Upper lobe of right lung (tissue), 1 donor: ENCODE measurements around the gene LPXN. TPM values are rescaled to one million over a fixed set of nuclear protein-coding genes. Genes with fewer than 3 reads are reported as not detected.

ENCODE experiments used
- ATAC-seq: fragments of 200-7000 bp; cut with Tn5 transposase; one replicate; pipeline ENCODE4 v1.9.1; 2020; ENCODE audit warnings: mild to moderate bottlenecking, moderate library complexity
- DNase-seq: peaks from one replicate; pipeline ENCODE4 v3.0.0-alpha.2; 2020
- H3K27ac ChIP-seq: fragments of 200-600 bp; one replicate; pipeline ENCODE4 v1.8.0; 2022
- H3K27me3 ChIP-seq: fragments of 200-600 bp; one replicate; pipeline ENCODE4 v1.8.0; 2022; ENCODE audit warnings: mild to moderate bottlenecking
- H3K36me3 ChIP-seq: fragments of 200-600 bp; one replicate; pipeline ENCODE4 v1.8.0; 2022
- H3K4me1 ChIP-seq: fragments of 200-600 bp; one replicate; pipeline ENCODE4 v1.8.0; 2022
- H3K4me3 ChIP-seq: fragments of 200-600 bp; one replicate; pipeline ENCODE4 v1.8.0; 2022; ENCODE audit warnings: mild to moderate bottlenecking
- H3K9me3 ChIP-seq: fragments of 200-600 bp; one replicate; pipeline ENCODE4 v1.8.0; 2022
- intact Hi-C: fragments of 100-400 bp; cut with DNase I; formaldehyde crosslinking; loops from one replicate; pipeline ENCODE4 v1.11.0; 2022
- total RNA-seq: library from RNA; stranded (reverse); fragmentation: NEBNext Ultra II Directional; extraction: Animal tissue kit (Norgen Biotek cat#: 25700); gene quantifications from one replicate; pipeline ENCODE4 v1.2.1, GENCODE V29; 2021
- TF ChIP-seq, protein P1 (sequence below): fragments of 200-600 bp; IDR thresholded peaks from one replicate; pipeline ENCODE4 v1.8.0; 2022; ENCODE audit warnings: antibody characterized with exemption
- donor health status: DM: no; HTN: yes; CAD: no; lungs with severe emphysema.

The LPXN gene
- total RNA-seq, 1 donor from 2014 or later = 46.5 TPM

DNA sequence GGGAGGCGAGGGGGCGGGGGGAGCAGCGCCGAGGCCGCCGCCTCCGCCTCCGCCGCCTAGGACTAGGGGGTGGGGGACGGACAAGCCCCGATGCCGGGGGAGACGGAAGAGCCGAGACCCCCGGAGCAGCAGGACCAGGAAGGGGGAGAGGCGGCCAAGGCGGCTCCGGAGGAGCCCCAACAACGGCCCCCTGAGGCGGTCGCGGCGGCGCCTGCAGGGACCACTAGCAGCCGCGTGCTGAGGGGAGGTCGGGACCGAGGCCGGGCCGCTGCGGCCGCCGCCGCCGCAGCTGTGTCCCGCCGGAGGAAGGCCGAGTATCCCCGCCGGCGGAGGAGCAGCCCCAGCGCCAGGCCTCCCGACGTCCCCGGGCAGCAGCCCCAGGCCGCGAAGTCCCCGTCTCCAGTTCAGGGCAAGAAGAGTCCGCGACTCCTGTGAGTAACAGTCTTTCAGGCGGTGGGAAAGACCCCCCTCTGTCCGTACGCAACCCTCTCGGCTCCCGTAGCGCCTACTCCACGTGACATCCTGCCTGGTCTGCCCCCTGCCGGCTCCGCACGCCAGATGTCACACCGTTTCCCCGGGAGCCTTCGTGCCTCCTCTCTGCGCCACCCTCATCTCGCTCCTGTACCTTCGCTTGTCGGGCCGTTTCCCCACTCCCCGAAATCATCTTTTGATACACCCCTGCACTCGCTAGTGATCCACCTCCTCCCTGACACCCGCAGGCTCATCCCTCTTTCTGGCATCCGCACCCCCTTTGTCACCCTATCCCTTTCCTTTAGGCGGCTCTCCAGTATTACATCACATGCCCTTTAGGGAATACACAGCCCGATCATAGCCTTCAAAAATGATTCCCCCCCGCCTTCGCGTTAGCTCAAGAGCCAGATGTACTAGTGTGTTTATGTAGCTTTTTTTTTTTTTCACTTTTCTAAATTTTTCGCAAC lies 3.8 kb upstream of the LPXN start:
- ATAC-seq (peak; percentile 82), DNase-seq (peak; percentile 95)
- Histone ChIP-seq H3K36me3 (no peaks in the 10 kb centered on the region), H3K27me3 (no peaks in the 10 kb centered on the region), H3K4me3 (peak overlapping the region; percentile 94), H3K9me3 (no peaks in the 10 kb centered on the region), H3K27ac (peak overlapping the region; percentile 100), H3K4me1 (peaks cover 52% of the 10 kb centered on the region)
- TF ChIP-seq, protein P1, sequence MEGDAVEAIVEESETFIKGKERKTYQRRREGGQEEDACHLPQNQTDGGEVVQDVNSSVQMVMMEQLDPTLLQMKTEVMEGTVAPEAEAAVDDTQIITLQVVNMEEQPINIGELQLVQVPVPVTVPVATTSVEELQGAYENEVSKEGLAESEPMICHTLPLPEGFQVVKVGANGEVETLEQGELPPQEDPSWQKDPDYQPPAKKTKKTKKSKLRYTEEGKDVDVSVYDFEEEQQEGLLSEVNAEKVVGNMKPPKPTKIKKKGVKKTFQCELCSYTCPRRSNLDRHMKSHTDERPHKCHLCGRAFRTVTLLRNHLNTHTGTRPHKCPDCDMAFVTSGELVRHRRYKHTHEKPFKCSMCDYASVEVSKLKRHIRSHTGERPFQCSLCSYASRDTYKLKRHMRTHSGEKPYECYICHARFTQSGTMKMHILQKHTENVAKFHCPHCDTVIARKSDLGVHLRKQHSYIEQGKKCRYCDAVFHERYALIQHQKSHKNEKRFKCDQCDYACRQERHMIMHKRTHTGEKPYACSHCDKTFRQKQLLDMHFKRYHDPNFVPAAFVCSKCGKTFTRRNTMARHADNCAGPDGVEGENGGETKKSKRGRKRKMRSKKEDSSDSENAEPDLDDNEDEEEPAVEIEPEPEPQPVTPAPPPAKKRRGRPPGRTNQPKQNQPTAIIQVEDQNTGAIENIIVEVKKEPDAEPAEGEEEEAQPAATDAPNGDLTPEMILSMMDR = peak; percentile 80
- intact Hi-C loops = no loop called here

DNA sequence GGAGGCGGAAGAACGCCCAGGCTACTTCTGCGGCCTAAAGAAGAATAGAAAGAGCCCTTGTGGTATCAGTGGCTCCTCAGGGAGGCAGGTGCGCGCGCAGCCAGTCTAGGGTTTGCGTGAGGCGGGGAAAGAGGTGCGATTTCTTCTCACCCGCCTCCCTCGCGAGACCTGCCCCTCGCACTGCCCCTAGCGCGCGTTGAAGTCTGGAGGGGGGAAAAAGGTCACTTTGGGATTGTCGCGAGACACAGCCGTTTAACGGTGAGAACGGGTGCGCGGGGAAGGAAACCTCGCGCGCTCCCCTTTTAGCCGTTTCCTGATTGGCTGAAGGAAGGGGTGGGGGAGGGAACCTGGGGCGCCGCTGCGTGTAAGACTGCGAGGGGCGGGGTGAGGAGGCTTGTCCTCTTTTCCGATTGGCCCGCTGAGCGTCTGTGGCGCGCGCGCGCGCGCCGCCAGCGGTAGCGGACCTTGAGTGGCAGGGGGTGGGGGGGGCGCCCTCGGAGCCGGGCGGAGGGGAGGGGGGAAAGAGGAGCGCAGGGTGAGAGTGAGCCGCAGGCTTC lies 3.1 kb upstream of the LPXN start, which contains the start of gene ZFP91:
Gene ZFP91 (plus strand): TSS at position 429 of the 557 bp plus-strand sequence. CDS start 219 bp downstream, outside the sequence.
- TF ChIP-seq, protein P1 = no peak
- peak within 1 kb of the TSS; percentile 100 for H3K27ac ChIP-seq
- intact Hi-C loops = no loop called here
- peak within 1 kb of the TSS; percentile 94 for H3K4me3 ChIP-seq
- peak; percentile 90 for ATAC-seq
- H3K36me3 ChIP-seq = no peaks in the 10 kb centered on the region
- peaks cover 56% of the 10 kb centered on the region for H3K4me1 ChIP-seq
- DNase-seq = peak; percentile 98
- H3K27me3 ChIP-seq = no peaks in the 10 kb centered on the region
- no peaks in the 10 kb centered on the region for H3K9me3 ChIP-seq

DNA sequence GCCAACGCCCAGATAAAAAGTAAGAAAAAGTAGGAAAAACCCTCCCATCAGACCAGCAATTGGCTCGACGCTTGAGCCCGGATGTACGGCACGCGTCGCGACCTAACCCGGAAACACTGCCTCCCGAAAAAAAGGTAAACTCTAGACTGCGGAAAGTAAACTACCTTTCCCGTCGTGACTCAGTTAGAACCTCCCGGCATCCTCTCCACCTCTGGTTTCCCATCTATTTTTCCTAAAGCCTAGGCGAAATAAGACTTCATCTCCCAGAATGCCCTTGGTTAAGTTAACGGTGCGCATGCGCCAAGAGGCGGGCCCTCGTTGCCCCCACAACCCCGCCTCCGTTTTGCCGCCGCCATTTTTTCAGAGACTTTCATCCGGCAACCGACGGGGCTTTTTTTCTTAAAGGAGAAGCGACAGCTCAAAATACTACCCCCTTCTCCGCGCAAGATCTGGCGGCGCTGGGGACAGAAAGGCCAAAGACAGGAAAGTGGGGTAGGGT lies 2.5 kb upstream of the LPXN start:
- TF ChIP-seq, protein P1 = no peak
- H3K36me3 ChIP-seq = no peaks in the 10 kb centered on the region
- no peaks in the 10 kb centered on the region for H3K9me3 ChIP-seq
- peaks cover 59% of the 10 kb centered on the region for H3K4me1 ChIP-seq
- peak overlapping the region; percentile 94 for H3K4me3 ChIP-seq
- DNase-seq = peak; percentile 95
- H3K27me3 ChIP-seq = no peaks in the 10 kb centered on the region
- intact Hi-C loops = no loop called here
- H3K27ac ChIP-seq = peak overlapping the region; percentile 100
- peak; percentile 75 for ATAC-seq

- intact Hi-C loops = no loop called here
- Histone ChIP-seq H3K4me1 (peaks cover 59% of the 10 kb centered on the region), H3K4me3 (peak overlapping the region; percentile 94), H3K36me3 (no peaks in the 10 kb centered on the region), H3K9me3 (no peaks in the 10 kb centered on the region), H3K27me3 (no peaks in the 10 kb centered on the region), H3K27ac (peak overlapping the region; percentile 100)
- ATAC-seq (no peak), DNase-seq (peak; percentile 78)
- TF ChIP-seq, protein P1 = no peak
These were observed 2.0 kb upstream of the LPXN start for GRCh38 chr11:58577555-58578135.

GRCh38 chr11:58576887-58577471 lies 1.3 kb upstream of the LPXN start:
- intact Hi-C loops = no loop called here
- DNase-seq = no peak
- TF ChIP-seq, protein P1 = peak; percentile 41
- no peak for ATAC-seq
- H3K9me3 ChIP-seq = no peaks in the 10 kb centered on the region
- peaks cover 62% of the 10 kb centered on the region for H3K4me1 ChIP-seq
- peak overlapping the region; percentile 94 for H3K4me3 ChIP-seq
- H3K27me3 ChIP-seq = no peaks in the 10 kb centered on the region
- H3K36me3 ChIP-seq = no peaks in the 10 kb centered on the region
- H3K27ac ChIP-seq = peak overlapping the region; percentile 100
